Measurements from ENCODE around the gene ATP5IF1.

Gene ATP5IF1

DNA sequence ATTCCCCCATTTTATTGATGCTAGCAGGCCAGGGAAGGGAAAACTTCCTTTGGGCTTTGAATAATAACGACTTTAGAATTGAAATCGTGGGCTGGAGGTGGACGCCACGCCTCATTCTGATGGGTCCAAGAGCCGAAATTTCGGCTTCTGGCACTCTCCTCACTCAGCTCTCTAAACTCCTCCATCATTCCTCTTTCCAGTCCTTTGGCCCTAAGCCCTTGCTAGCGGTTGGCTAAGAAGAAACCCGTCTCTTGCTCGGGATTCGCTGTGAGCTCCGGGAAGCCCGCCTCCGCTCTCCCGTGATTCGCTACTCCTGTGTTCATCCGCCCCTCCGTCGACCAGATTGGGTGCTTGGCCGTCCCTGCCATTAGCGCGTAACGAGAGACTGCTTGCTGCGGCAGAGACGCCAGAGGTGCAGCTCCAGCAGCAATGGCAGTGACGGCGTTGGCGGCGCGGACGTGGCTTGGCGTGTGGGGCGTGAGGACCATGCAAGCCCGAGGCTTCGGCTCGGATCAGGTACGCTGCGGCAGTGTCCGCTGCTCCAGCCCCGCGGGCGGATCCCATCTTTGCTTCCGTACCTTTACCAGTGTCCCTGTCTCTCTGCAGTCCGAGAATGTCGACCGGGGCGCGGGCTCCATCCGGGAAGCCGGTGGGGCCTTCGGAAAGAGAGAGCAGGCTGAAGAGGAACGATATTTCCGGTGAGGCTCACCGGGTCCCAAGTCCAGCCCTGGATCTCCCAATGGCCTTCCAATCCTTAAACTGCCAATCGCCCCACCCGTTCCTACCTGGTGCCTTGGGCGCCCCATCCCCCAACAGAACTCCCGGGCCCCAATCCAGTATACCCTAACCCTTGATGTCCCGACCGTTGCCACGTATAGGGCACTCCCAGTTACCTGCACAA lies at the start of gene ATP5IF1:
TSS of gene ATP5IF1 (plus strand) at position 370 of the 901 bp plus-strand sequence. CDS start at position 430, 60 bp downstream.
- DNase-seq (ENCODE audit: low read depth): peak; percentile 96
- TF ChIP-seq, protein P1, sequence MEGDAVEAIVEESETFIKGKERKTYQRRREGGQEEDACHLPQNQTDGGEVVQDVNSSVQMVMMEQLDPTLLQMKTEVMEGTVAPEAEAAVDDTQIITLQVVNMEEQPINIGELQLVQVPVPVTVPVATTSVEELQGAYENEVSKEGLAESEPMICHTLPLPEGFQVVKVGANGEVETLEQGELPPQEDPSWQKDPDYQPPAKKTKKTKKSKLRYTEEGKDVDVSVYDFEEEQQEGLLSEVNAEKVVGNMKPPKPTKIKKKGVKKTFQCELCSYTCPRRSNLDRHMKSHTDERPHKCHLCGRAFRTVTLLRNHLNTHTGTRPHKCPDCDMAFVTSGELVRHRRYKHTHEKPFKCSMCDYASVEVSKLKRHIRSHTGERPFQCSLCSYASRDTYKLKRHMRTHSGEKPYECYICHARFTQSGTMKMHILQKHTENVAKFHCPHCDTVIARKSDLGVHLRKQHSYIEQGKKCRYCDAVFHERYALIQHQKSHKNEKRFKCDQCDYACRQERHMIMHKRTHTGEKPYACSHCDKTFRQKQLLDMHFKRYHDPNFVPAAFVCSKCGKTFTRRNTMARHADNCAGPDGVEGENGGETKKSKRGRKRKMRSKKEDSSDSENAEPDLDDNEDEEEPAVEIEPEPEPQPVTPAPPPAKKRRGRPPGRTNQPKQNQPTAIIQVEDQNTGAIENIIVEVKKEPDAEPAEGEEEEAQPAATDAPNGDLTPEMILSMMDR (IDR thresholded peaks at IDR 0.05; ENCODE audit: control insufficient read depth, extremely low read depth, insufficient read depth): no peak

DNA sequence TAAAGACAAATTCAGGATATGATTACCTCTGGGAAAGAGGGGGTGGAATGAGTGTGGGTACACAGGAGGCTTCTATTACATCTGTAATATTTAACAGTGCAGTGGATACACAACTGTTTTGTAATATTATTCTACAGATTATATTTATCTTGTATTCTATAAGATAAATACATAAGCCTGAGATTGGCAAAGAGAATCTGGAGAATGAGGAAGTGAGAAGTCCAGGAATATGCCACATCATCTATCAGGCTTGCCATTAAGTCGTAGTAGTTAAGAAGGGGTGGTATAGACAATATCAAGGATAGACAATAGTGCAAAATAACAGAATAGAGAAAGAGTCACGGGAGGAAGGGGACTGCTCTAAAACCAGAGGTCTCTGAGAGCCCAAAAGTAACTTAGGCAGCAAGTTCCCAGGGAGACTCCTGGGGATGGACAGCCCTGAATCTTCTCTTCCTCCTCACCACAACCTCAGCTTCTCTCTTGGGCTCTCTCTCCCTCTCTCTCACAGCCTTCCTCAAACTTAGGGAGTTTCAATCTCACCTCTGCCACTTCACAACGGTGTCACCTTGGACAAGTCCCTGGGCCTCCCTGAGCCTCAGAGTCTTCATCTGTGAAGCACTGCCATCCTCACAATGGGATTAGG lies 45.5 kb upstream of the ATP5IF1 start:
- no peak for DNase-seq (ENCODE audit: low read depth)
- TF ChIP-seq, protein P1 (IDR thresholded peaks at IDR 0.05; ENCODE audit: control insufficient read depth, extremely low read depth, insufficient read depth): no peak
- H3K4me3 ChIP-seq (ENCODE audit: low read depth, low read length): no peak overlapping the region

More for the DNA sequence above, at the start of gene ATP5IF1:
- H3K4me3 ChIP-seq (ENCODE audit: low read depth, low read length): peak within 1 kb of the TSS; percentile 97

GRCh38 chr1:28190996-28191645 lies 44.8 kb upstream of the ATP5IF1 start:
- H3K4me3 ChIP-seq (ENCODE audit: low read depth, low read length): no peak overlapping the region

DNA sequence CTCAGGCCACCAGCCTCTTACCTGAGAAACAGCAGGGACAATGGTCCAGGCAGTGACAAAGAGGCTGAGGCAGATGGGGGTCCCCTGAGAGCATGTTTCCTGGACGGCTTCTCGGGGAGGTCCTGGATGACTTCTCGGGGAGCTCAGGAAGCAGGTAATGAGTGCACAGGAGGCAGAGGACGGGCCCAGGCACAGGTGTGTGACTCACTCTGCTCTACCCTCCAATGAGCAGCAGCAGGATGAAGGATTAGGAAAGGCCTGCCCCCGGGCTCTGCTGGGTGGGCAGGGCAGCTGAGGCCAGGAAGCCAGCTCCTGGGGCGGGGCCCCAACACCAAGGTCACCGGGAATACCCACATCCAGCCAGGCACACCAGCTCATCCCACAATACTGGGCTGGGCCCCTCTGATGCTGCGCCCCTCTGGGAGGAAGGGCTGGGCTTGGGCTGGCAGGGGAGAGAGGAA lies 42.2 kb upstream of the ATP5IF1 start:
- no peak for DNase-seq (ENCODE audit: low read depth)
- H3K4me3 ChIP-seq (ENCODE audit: low read depth, low read length): no peak overlapping the region
- TF ChIP-seq, protein P1 (IDR thresholded peaks at IDR 0.05; ENCODE audit: control insufficient read depth, extremely low read depth, insufficient read depth): no peak

More at GRCh38 chr1:28190996-28191645, 44.8 kb upstream of the ATP5IF1 start:
- TF ChIP-seq, protein P1 (IDR thresholded peaks at IDR 0.05; ENCODE audit: control insufficient read depth, extremely low read depth, insufficient read depth): no peak
- no peak for DNase-seq (ENCODE audit: low read depth)

DNA sequence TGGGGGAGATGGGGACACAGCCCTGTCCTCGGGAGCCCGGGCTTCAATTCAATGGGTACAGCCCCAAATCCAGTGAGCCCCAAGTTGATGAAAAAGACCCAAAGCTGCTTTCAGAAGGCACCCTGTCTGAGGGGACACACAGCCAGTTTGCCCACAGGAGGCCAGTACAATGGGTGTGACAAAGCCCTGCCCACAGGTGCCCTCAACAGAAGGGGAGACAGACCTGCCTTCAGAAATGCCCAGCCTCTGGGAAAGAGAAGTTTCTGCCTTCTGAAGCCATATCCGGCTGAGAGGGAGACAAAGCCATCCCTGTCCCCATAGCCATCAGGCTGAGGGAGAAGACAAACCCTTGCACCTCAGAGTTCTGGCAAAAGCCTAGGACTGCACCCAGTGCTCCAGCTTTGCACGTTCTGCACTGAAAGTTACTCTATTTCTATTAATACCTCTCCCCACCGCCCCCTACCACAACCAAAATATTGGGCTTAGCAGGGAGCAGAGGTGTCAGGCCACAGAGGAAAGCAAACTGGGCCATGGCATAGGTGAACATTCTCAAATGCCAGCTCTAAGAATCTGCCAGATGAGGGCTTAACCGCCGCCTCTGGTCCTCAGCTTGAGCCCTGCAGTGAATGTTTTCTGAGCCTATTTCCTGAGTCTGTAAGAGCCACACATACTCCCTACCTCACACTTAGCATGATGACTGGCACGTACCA lies 41.4 kb upstream of the ATP5IF1 start:
- TF ChIP-seq, protein P1 (IDR thresholded peaks at IDR 0.05; ENCODE audit: control insufficient read depth, extremely low read depth, insufficient read depth): no peak
- DNase-seq (ENCODE audit: low read depth): no peak
- H3K4me3 ChIP-seq (ENCODE audit: low read depth, low read length): no peak overlapping the region

GRCh38 chr1:28195780-28196179 lies 40.1 kb upstream of the ATP5IF1 start:
- no peak overlapping the region for H3K4me3 ChIP-seq (ENCODE audit: low read depth, low read length)
- TF ChIP-seq, protein P1 (IDR thresholded peaks at IDR 0.05; ENCODE audit: control insufficient read depth, extremely low read depth, insufficient read depth): no peak
- DNase-seq (ENCODE audit: low read depth): no peak

Measured in LNCaP clone FGC (cell line).